HCT116 (cell line): ENCODE results near the gene MDFIC. TPM values are rescaled to one million over a fixed set of nuclear protein-coding genes. Genes with fewer than 3 reads are reported as not detected.

Experiments
- ATAC-seq: fragments of 200-7000 bp; cut with Tn5 transposase; 2 replicates; pipeline ENCODE4 v1.9.1; 2020; ENCODE audit warnings: mild to moderate bottlenecking, moderate library complexity
- BruUV-seq: library from RNA; stranded (reverse); fragments of 400-500 nt; replicated peaks from 2 replicates; lab custom pipeline; 2021; lab: Mats Ljungman, UMichigan
- CTCF ChIA-PET: fragments of 300-600 bp; sonication (Branson Sonifier 250); formaldehyde crosslinking; loops from one replicate; lab custom pipeline; 2021; ENCODE audit warnings: antibody characterized with exemption; lab: Charles Lee
- POLR2A ChIA-PET: fragments of 300-600, 350-600 bp; sonication (Branson Sonifier 250); formaldehyde crosslinking; loops from one replicate; lab custom pipeline; 2021; ENCODE audit warnings: antibody characterized with exemption; lab: Charles Lee
- RAD21 ChIA-PET, 2 experiments: fragments of 300-600 bp; sonication (Branson Sonifier 250); formaldehyde crosslinking; loops; one replicate each; lab custom pipeline; 2023; ENCODE audit warnings: low total read pairs in 2 of 2; ENCODE audit not compliant: uncharacterized antibody in 2 of 2, unreplicated experiment in 2 of 2, low non-redundant PET in 1 of 2; lab: Charles Lee
- DNase-seq: peaks from one replicate; pipeline ENCODE4 v3.0.0-alpha.2; 2010; ENCODE audit warnings: low read depth, low spot score
- H2AFZ ChIP-seq: fragments of 200-600 bp; shearing (Covaris generic), sonication (generic); 2 replicates; pipeline ENCODE4 v1.6.1; 2017; ENCODE audit warnings: low read depth, mixed run types, mixed read lengths, antibody characterized with exemption, low read length; ENCODE audit not compliant: poor library complexity, severe bottlenecking
- H3K27ac ChIP-seq: 2 replicates; pipeline ENCODE4 v1.5.1; 2012; ENCODE audit warnings: low read depth, low read length
- H3K27me3 ChIP-seq: fragments of 200-600 bp; sonication (generic); 2 replicates; pipeline ENCODE4 v1.6.1; 2016; ENCODE audit warnings: mixed run types, low read length, mixed read lengths; ENCODE audit not compliant: insufficient read depth
- H3K36me3 ChIP-seq, 2 experiments: fragments of 200-500 bp in 1 of 2; fragments of 200-600 bp in 1 of 2; sonication (Bioruptor generic) in 1 of 2; sonication (generic) in 1 of 2; 2 replicates each; pipeline versions ENCODE4 v1.5.1 to v1.6.1; 2014 to 2016; ENCODE audit warnings: low read length in 2 of 2, inconsistent platforms in 1 of 2, mixed read lengths in 1 of 2, mixed run types in 1 of 2; ENCODE audit not compliant: insufficient read depth in 2 of 2, control insufficient read depth in 1 of 2
- H3K4me1 ChIP-seq, 2 experiments: fragments of 200-600 bp in 1 of 2; sonication (generic) in 1 of 2; 2 replicates each; pipeline versions ENCODE4 v1.5.1 to v1.6.1; 2012 to 2017; ENCODE audit warnings: low read length in 2 of 2, inconsistent platforms in 1 of 2, mild to moderate bottlenecking in 1 of 2, mixed read lengths in 1 of 2, mixed run types in 1 of 2, moderate library complexity in 1 of 2; ENCODE audit not compliant: insufficient read depth in 2 of 2, control insufficient read depth in 1 of 2
- H3K4me2 ChIP-seq: fragments of 200-600 bp; sonication (generic); 2 replicates; pipeline ENCODE4 v1.6.1; 2017; ENCODE audit warnings: mixed run types, low read length, mixed read lengths
- H3K4me3 ChIP-seq, 2 experiments: fragments of 200-600 bp in 1 of 2; sonication (generic) in 1 of 2; replicated peaks in 1 of 2; 2 replicates each; pipeline ENCODE4 v1.5.1; 2011 to 2016; ENCODE audit warnings: low read length in 2 of 2, control low read depth in 1 of 2, low read depth in 1 of 2, mild to moderate bottlenecking in 1 of 2, mixed read lengths in 1 of 2, mixed run types in 1 of 2
- H3K79me2 ChIP-seq: fragments of 200-600 bp; sonication (generic); 2 replicates; pipeline ENCODE4 v1.6.1; 2017; ENCODE audit warnings: mild to moderate bottlenecking, mixed run types, low read length, moderate library complexity, mixed read lengths; ENCODE audit not compliant: insufficient read depth
- H3K9ac ChIP-seq: fragments of 200-600 bp; sonication (generic); 2 replicates; pipeline ENCODE4 v1.6.1; 2016; ENCODE audit warnings: low read length, mixed read lengths
- H3K9me2 ChIP-seq: fragments of 200-600 bp; sonication (generic), shearing (Covaris generic); 2 replicates; pipeline ENCODE4 v1.6.1; 2017; ENCODE audit warnings: mixed run types, mild to moderate bottlenecking, moderate library complexity; ENCODE audit not compliant: insufficient read depth
- H3K9me3 ChIP-seq, 2 experiments: fragments of 200-500 bp in 1 of 2; fragments of 200-600 bp in 1 of 2; sonication (Bioruptor generic) in 1 of 2; sonication (generic) in 1 of 2; 2 replicates each; pipeline ENCODE4 v1.6.1; 2014 to 2017; ENCODE audit warnings: low read length in 2 of 2, mixed read lengths in 2 of 2, inconsistent platforms in 1 of 2, low read depth in 1 of 2, mild to moderate bottlenecking in 1 of 2, mixed run types in 1 of 2, moderate library complexity in 1 of 2; ENCODE audit not compliant: control insufficient read depth in 1 of 2, insufficient read depth in 1 of 2
- H4K20me1 ChIP-seq: fragments of 200-600 bp; sonication (generic), shearing (Covaris generic); 2 replicates; pipeline ENCODE4 v1.6.1; 2017; ENCODE audit warnings: mixed run types, mild to moderate bottlenecking, moderate library complexity; ENCODE audit not compliant: insufficient read depth
- CBX3 ChIP-seq: IDR thresholded peaks from 2 replicates; pipeline ENCODE4 v1.6.1; 2012; ENCODE audit warnings: low read depth
- CEBPB ChIP-seq: IDR thresholded peaks from 2 replicates; pipeline ENCODE4 v1.6.1; 2012; ENCODE audit warnings: low read depth
- EGR1 ChIP-seq: IDR thresholded peaks from 2 replicates; pipeline ENCODE4 v1.6.1; 2012; ENCODE audit warnings: low read depth
- EZH2 ChIP-seq: fragments of 200-600 bp; sonication (generic); IDR thresholded peaks from 2 replicates; pipeline ENCODE4 v1.6.1; 2017; ENCODE audit warnings: antibody characterized with exemption, mixed run types
- EZH2phosphoT487 ChIP-seq: fragments of 200-600 bp; IDR thresholded peaks from 2 replicates; pipeline ENCODE4 v1.6.1; 2018; ENCODE audit warnings: antibody characterized with exemption, borderline replicate concordance
- FOSL1 ChIP-seq: IDR thresholded peaks from 2 replicates; pipeline ENCODE4 v1.6.1; 2012; ENCODE audit warnings: low read depth
- POLR2A ChIP-seq: IDR thresholded peaks from 2 replicates; pipeline ENCODE4 v1.7.0; 2011; ENCODE audit warnings: borderline replicate concordance; ENCODE audit not compliant: insufficient read depth, insufficient read length; ENCODE audit errors: extremely low read depth
- POLR2AphosphoS5 ChIP-seq: IDR thresholded peaks from 2 replicates; pipeline ENCODE4 v1.6.1; 2011; ENCODE audit warnings: mild to moderate bottlenecking, low read depth, low read length, moderate library complexity
- RAD21 ChIP-seq: IDR thresholded peaks from 2 replicates; pipeline ENCODE4 v1.6.1; 2012; ENCODE audit warnings: low read depth, mild to moderate bottlenecking
- SIN3A ChIP-seq: IDR thresholded peaks from 2 replicates; pipeline ENCODE4 v1.6.1; 2012; ENCODE audit warnings: low read depth
- SP1 ChIP-seq: IDR thresholded peaks from 2 replicates; pipeline ENCODE4 v1.6.1; 2012; ENCODE audit warnings: low read depth
- SRF ChIP-seq: IDR thresholded peaks from 2 replicates; pipeline ENCODE4 v1.6.1; 2012; ENCODE audit warnings: low read depth
- TCF7L2 ChIP-seq: IDR thresholded peaks from 2 replicates; pipeline ENCODE4 v1.7.0; 2011; ENCODE audit warnings: borderline replicate concordance, inconsistent platforms; ENCODE audit not compliant: insufficient read depth, insufficient read length; ENCODE audit errors: extremely low read depth
- YY1 ChIP-seq: IDR thresholded peaks from 2 replicates; pipeline ENCODE4 v1.6.1; 2011; ENCODE audit warnings: low read length, low read depth, moderate library complexity, mild to moderate bottlenecking; ENCODE audit not compliant: insufficient replicate concordance; ENCODE audit errors: extremely low read depth
- ZFX ChIP-seq: fragments of 450-650 bp; IDR thresholded peaks from 2 replicates; pipeline ENCODE4 v1.6.1; 2017
- ZNF274 ChIP-seq: fragments of 200-500 bp; sonication (Bioruptor generic); IDR thresholded peaks from 2 replicates; pipeline ENCODE4 v1.6.1; 2014; ENCODE audit warnings: mild to moderate bottlenecking, low read depth, low read length, inconsistent platforms
- intact Hi-C: fragments of 100-400 bp; cut with micrococcal nuclease; formaldehyde crosslinking; loops from 2 replicates; pipeline ENCODE4 v1.10.0; 2022
- total RNA-seq: library from RNA; stranded (reverse); gene quantifications from one replicate; pipeline ENCODE4 v1.2.1, GENCODE V29; 2021; ENCODE audit not compliant: unreplicated experiment
- TF ChIP-seq, protein P1 (sequence below), 3 experiments: fragments of 200-600 bp in 1 of 3; sonication (generic) in 1 of 3; IDR thresholded peaks in 2 of 3; conservative IDR thresholded peaks in 1 of 3; 2 replicates each; pipeline ENCODE4 v1.5.1; 2012 to 2017; ENCODE audit warnings: low read depth in 2 of 3, low read length in 2 of 3, antibody characterized with exemption in 1 of 3, borderline replicate concordance in 1 of 3, control low read depth in 1 of 3, mild to moderate bottlenecking in 1 of 3, mixed read lengths in 1 of 3, mixed run types in 1 of 3, moderate library complexity in 1 of 3; ENCODE audit not compliant: insufficient read depth in 1 of 3
- TF ChIP-seq, protein P2 (sequence below): IDR thresholded peaks from 2 replicates; pipeline ENCODE4 v1.6.1; 2012; ENCODE audit warnings: low read depth
- TF ChIP-seq, protein P3 (sequence below): IDR thresholded peaks from 2 replicates; pipeline ENCODE4 v1.6.1; 2012
- TF ChIP-seq, protein P4 (sequence below): IDR thresholded peaks from 2 replicates; pipeline ENCODE4 v1.6.1; 2012

Gene MDFIC
- total RNA-seq, 1 experiment from 2014 or later: 8.3 TPM

DNA sequence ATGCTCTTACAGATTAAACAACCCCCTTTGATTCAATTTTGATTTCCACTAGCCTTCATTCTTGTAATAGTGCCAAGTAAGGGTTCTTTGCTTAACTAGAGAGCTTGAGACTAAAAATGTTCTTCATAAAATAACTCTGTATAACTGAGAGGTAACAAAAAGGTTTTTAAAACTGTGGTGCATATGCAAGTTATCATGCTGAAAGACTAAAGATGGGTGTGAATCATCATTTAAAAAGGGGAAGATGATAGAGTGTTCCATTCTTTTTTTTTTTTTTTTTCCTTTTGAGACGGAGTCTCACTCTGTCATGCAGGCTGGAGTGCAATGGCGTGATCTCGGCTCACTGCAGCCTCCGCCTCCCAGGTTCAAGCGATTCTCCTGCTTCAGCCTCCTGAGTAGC, 11.1 kb downstream of the MDFIC start (continued):
- TF ChIP-seq, protein P1, sequence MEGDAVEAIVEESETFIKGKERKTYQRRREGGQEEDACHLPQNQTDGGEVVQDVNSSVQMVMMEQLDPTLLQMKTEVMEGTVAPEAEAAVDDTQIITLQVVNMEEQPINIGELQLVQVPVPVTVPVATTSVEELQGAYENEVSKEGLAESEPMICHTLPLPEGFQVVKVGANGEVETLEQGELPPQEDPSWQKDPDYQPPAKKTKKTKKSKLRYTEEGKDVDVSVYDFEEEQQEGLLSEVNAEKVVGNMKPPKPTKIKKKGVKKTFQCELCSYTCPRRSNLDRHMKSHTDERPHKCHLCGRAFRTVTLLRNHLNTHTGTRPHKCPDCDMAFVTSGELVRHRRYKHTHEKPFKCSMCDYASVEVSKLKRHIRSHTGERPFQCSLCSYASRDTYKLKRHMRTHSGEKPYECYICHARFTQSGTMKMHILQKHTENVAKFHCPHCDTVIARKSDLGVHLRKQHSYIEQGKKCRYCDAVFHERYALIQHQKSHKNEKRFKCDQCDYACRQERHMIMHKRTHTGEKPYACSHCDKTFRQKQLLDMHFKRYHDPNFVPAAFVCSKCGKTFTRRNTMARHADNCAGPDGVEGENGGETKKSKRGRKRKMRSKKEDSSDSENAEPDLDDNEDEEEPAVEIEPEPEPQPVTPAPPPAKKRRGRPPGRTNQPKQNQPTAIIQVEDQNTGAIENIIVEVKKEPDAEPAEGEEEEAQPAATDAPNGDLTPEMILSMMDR (IDR thresholded peaks at IDR 0.05 in 2 of 3, conservative IDR thresholded peaks at IDR 0.05 in 1 of 3; ENCODE audit: borderline replicate concordance in 1 of 3, insufficient read depth in 1 of 3, low read depth in 2 of 3, low read length in 2 of 3): no peak

DNA sequence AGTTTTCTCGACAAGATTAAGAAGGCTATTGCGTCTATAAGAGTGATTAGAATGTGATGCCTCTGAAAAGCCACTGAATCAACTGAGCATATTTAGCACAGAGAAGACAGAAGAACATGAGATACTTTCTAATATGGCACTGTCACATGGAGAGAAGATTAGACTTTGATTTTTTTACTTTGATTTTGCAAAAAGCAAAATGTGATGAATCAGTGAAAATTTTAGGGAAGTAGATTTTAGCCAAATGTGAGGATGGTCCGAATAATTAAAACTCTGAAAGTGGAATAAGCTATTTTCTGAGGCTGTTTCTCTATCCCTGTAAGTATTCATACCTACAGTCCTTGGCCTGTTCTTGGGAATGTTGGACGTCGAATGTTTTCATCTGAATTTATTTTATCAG, 11.8 kb downstream of the MDFIC start:
- no peak overlapping the region for H3K4me3 ChIP-seq
- no peak overlapping the region for H2AFZ ChIP-seq
- no peak overlapping the region for H3K9ac ChIP-seq
- H3K79me2 ChIP-seq: no peaks in the 10 kb centered on the region
- H4K20me1 ChIP-seq: no peaks in the 10 kb centered on the region
- POLR2A ChIA-PET: no interaction called here
- no peak overlapping the region for H3K4me2 ChIP-seq
- RAD21 ChIA-PET: no interaction called here
- CTCF ChIA-PET: no interaction called here
- no peaks in the 10 kb centered on the region for H3K27me3 ChIP-seq
- no peak for ATAC-seq
- no peaks in the 10 kb centered on the region for H3K9me2 ChIP-seq
- peaks cover 0 to 8% of the 10 kb centered on the region in 2 experiments; a peak in 1 of 4 replicates for H3K4me1 ChIP-seq
- no peak overlapping the region for H3K27ac ChIP-seq
- no peaks in the 10 kb centered on the region for H3K9me3 ChIP-seq
- no TSS peak for BruUV-seq
- intact Hi-C loops: no loop called here
- H3K36me3 ChIP-seq: no peaks in the 10 kb centered on the region
- no peak for DNase-seq
- TF ChIP-seq EZH2phosphoT487: no peak
- no peak for TF ChIP-seq EZH2
- TF ChIP-seq, protein P2, sequence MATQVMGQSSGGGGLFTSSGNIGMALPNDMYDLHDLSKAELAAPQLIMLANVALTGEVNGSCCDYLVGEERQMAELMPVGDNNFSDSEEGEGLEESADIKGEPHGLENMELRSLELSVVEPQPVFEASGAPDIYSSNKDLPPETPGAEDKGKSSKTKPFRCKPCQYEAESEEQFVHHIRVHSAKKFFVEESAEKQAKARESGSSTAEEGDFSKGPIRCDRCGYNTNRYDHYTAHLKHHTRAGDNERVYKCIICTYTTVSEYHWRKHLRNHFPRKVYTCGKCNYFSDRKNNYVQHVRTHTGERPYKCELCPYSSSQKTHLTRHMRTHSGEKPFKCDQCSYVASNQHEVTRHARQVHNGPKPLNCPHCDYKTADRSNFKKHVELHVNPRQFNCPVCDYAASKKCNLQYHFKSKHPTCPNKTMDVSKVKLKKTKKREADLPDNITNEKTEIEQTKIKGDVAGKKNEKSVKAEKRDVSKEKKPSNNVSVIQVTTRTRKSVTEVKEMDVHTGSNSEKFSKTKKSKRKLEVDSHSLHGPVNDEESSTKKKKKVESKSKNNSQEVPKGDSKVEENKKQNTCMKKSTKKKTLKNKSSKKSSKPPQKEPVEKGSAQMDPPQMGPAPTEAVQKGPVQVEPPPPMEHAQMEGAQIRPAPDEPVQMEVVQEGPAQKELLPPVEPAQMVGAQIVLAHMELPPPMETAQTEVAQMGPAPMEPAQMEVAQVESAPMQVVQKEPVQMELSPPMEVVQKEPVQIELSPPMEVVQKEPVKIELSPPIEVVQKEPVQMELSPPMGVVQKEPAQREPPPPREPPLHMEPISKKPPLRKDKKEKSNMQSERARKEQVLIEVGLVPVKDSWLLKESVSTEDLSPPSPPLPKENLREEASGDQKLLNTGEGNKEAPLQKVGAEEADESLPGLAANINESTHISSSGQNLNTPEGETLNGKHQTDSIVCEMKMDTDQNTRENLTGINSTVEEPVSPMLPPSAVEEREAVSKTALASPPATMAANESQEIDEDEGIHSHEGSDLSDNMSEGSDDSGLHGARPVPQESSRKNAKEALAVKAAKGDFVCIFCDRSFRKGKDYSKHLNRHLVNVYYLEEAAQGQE: no peak
- TF ChIP-seq, protein P3, sequence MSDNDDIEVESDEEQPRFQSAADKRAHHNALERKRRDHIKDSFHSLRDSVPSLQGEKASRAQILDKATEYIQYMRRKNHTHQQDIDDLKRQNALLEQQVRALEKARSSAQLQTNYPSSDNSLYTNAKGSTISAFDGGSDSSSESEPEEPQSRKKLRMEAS: no peak
- no peak for TF ChIP-seq CBX3
- no peak for TF ChIP-seq SP1
- TF ChIP-seq YY1: no peak
- TF ChIP-seq ZNF274: no peak
- no peak for TF ChIP-seq FOSL1
- no peak for TF ChIP-seq POLR2A
- no peak for TF ChIP-seq SRF
- no peak for TF ChIP-seq SIN3A
- no peak for TF ChIP-seq TCF7L2
- TF ChIP-seq EGR1: no peak
- TF ChIP-seq, protein P4, sequence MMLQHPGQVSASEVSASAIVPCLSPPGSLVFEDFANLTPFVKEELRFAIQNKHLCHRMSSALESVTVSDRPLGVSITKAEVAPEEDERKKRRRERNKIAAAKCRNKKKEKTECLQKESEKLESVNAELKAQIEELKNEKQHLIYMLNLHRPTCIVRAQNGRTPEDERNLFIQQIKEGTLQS: no peak
- TF ChIP-seq CEBPB: no peak
- TF ChIP-seq RAD21: no peak
- TF ChIP-seq ZFX: no peak
- TF ChIP-seq POLR2AphosphoS5: no peak
